Measurements from ENCODE around the gene PARD3.

The PARD3 gene

DNA sequence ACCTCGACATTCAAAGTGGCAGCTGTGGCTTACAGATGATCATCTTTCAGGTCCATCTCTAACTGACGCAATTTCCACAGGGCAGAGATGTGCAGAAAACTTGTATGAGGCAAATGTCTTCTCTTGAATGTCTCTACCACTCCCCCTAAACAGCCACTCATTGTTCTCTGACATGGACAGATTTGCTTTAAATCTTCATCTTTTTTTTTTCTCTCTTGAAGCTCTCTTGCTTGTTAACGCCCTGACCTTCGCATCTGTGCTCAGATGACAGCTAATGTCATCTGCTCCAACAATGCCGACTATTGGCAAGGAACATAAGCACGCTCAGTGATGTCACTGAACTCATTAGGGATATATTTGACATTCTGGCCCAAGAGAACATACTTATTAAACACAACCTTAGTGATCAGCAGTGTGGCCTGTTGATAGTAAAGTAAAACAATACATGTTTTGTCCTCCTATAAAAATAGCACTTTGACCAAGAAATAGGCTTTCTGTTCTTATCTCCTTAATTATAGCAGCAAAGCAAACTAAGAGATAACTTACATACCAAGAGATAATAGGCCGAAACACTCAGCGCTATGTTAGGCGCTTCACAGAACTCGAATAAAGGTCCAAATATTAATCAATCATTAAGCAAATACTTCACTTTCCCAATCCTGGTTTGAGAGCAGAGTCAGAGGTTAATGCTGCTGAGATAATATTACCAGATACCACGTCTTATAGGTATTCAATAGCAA lies 583.5 kb downstream of the PARD3 start:
- no peak for DNase-seq (ENCODE audit: low read depth)
- H3K4me3 ChIP-seq (ENCODE audit: low read depth, low read length): no peak overlapping the region
- TF ChIP-seq, protein P1, sequence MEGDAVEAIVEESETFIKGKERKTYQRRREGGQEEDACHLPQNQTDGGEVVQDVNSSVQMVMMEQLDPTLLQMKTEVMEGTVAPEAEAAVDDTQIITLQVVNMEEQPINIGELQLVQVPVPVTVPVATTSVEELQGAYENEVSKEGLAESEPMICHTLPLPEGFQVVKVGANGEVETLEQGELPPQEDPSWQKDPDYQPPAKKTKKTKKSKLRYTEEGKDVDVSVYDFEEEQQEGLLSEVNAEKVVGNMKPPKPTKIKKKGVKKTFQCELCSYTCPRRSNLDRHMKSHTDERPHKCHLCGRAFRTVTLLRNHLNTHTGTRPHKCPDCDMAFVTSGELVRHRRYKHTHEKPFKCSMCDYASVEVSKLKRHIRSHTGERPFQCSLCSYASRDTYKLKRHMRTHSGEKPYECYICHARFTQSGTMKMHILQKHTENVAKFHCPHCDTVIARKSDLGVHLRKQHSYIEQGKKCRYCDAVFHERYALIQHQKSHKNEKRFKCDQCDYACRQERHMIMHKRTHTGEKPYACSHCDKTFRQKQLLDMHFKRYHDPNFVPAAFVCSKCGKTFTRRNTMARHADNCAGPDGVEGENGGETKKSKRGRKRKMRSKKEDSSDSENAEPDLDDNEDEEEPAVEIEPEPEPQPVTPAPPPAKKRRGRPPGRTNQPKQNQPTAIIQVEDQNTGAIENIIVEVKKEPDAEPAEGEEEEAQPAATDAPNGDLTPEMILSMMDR (IDR thresholded peaks at IDR 0.05; ENCODE audit: insufficient read depth, low read depth, low read length, missing control alignments): no peak

DNA sequence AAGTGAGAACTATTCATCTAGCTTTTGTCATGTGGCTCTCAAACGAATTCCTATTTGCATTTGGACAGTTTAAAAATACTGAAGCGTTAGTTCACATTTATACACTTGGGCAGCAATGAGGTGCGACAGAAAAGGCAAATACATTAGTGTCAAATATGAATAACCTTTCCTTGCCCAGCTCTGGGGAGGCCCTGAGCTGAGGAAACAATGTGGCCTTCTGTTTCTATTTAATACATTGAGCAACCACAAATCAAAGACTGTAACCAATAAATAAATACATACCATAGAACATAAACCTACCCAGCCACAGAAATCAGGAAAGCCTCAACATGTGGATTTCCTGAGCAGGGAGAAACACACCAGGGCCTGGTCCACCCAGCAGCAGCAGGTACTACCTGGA lies 585.2 kb downstream of the PARD3 start:
- TF ChIP-seq, protein P1 (IDR thresholded peaks at IDR 0.05; ENCODE audit: insufficient read depth, low read depth, low read length, missing control alignments): no peak
- no peak overlapping the region for H3K4me3 ChIP-seq (ENCODE audit: low read depth, low read length)
- no peak for DNase-seq (ENCODE audit: low read depth)

DNA sequence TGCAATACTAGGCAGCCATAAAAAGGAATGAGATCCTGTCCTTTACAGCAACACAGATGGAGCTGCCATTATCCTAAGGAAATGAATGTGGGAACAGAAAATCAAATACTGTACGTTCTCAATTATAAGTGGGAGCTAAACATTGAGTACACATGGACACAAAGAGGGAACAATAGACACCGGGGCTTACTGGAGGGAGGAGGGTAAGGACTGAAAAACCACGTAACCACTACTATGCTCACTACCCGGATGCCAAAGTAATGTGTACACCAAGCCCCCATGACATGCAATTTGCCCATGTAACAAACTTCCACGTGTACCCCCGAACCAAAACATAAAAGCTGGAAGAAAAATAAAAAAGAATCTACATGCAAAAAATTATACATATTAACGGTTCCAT lies 587.0 kb downstream of the PARD3 start:
- DNase-seq (ENCODE audit: low read depth): no peak
- TF ChIP-seq, protein P1 (IDR thresholded peaks at IDR 0.05; ENCODE audit: insufficient read depth, low read depth, low read length, missing control alignments): no peak
- H3K4me3 ChIP-seq (ENCODE audit: low read depth, low read length): no peak overlapping the region

DNA sequence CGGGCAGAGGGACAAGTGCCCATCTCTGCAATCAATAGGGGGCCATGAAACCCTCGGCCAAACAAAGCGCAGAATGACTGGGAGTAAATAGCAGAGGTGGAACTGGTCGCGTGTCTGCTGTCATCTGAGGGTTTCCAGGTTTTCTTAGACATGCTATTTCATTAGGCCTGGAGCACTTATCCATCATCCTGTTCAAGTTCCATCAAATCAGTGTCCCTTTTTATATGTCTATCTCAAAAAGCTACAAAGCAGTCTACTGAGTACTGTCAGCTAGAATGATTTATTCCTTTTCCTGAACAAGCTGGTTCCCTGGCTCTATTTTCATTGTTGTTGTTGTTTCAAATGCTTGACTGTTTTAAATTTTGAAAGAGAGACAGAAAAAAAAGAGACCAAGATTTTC lies 590.5 kb downstream of the PARD3 start:
- TF ChIP-seq, protein P1 (IDR thresholded peaks at IDR 0.05; ENCODE audit: insufficient read depth, low read depth, low read length, missing control alignments): no peak
- no peak overlapping the region for H3K4me3 ChIP-seq (ENCODE audit: low read depth, low read length)
- no peak for DNase-seq (ENCODE audit: low read depth)

DNA sequence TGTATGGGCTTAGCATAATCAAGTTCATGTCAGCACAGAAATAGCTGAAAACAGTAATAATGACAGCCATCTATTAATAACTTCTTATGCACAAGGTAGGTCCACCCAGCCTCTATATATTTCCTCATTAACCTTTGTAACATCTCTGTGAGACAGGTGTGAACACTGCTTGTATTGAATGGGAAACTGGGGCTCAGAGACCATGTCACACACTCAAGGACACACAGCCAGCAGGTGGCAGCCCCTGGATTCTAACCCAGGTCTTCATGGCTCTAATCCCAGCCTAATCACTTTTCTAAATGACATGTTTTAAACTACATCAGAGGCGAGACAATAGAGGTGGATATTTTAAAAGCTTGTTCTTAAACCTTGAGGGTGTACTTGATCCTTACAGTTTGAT lies 591.4 kb downstream of the PARD3 start:
- DNase-seq (ENCODE audit: low read depth): no peak
- no peak overlapping the region for H3K4me3 ChIP-seq (ENCODE audit: low read depth, low read length)
- TF ChIP-seq, protein P1 (IDR thresholded peaks at IDR 0.05; ENCODE audit: insufficient read depth, low read depth, low read length, missing control alignments): no peak

DNA sequence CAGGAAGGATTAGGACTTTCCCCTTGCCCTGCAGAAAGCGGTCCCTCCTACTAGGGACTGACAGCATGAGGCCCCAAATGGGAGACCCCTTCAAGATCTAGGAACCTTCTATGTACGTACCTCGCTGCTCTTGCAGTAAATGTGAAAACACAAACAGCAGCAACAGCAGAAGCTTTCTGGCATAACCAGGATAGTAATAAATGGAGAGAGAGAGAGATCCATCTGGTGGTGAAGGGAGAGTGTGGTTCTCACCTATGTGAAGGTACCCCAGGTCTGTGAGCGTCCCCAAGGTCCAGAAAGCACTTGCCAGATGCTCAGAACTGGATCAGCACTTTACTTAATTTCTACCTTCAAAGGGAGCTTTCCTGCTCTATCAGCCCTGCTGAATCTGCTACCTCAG lies 592.7 kb downstream of the PARD3 start:
- no peak overlapping the region for H3K4me3 ChIP-seq (ENCODE audit: low read depth, low read length)
- no peak for DNase-seq (ENCODE audit: low read depth)
- TF ChIP-seq, protein P1 (IDR thresholded peaks at IDR 0.05; ENCODE audit: insufficient read depth, low read depth, low read length, missing control alignments): no peak
